BE2C (cell line): ENCODE data around the gene RAB11A.

Source experiments
- DNase-seq: peaks from one replicate; pipeline ENCODE4 v3.0.0-alpha.2; 2020
- H3K27me3 ChIP-seq: fragments of 250-450 bp; sonication (Bioruptor Pico); 2 replicates; pipeline ENCODE4 v1.5.1; 2020; ENCODE audit warnings: mild to moderate bottlenecking
- H3K36me3 ChIP-seq: fragments of 250-450 bp; sonication (Bioruptor Pico); 2 replicates; pipeline ENCODE4 v1.5.1; 2020; ENCODE audit warnings: mild to moderate bottlenecking
- H3K4me1 ChIP-seq: fragments of 250-450 bp; sonication (Bioruptor Pico); 2 replicates; pipeline ENCODE4 v1.5.1; 2020
- H3K4me3 ChIP-seq: 2 replicates; pipeline ENCODE4 v1.5.1; 2011; ENCODE audit warnings: low read depth, low read length
- H3K9me3 ChIP-seq: fragments of 250-450 bp; sonication (Bioruptor Pico); 2 replicates; pipeline ENCODE4 v1.5.1; 2020
- CTCF ChIP-seq: IDR thresholded peaks from 2 replicates; pipeline ENCODE4 v1.5.1; 2012; ENCODE audit warnings: mild to moderate bottlenecking, low read depth, low read length

RAB11A gene

GRCh38 chr15:65926899-65927298 lies 57.6 kb downstream of the RAB11A start:
- no peak for TF ChIP-seq CTCF
- DNase-seq, result no peak
- no peaks in the 10 kb centered on the region for H3K9me3 ChIP-seq
- H3K4me1 ChIP-seq, result no peaks in the 10 kb centered on the region
- H3K4me3 ChIP-seq, result no peak overlapping the region
- no peaks in the 10 kb centered on the region for H3K36me3 ChIP-seq
- H3K27me3 ChIP-seq, result no peaks in the 10 kb centered on the region

- H3K27me3 ChIP-seq, result no peaks in the 10 kb centered on the region
- DNase-seq, result no peak
- TF ChIP-seq CTCF, result peak; percentile 18; the same call in 1 of the 2 replicates
- no peaks in the 10 kb centered on the region for H3K4me1 ChIP-seq
- no peak overlapping the region for H3K4me3 ChIP-seq
- no peaks in the 10 kb centered on the region for H3K9me3 ChIP-seq
- no peaks in the 10 kb centered on the region for H3K36me3 ChIP-seq
Measured at GRCh38 chr15:65927545-65927944, 58.3 kb downstream of the RAB11A start.

- DNase-seq, result no peak
Measured at GRCh38 chr15:65929573-65929972, 60.3 kb downstream of the RAB11A start.

GRCh38 chr15:65930134-65930533 lies 60.8 kb downstream of the RAB11A start:
- no peak overlapping the region for H3K4me3 ChIP-seq
- H3K27me3 ChIP-seq, result no peaks in the 10 kb centered on the region
- no peaks in the 10 kb centered on the region for H3K36me3 ChIP-seq
- no peaks in the 10 kb centered on the region for H3K9me3 ChIP-seq
- DNase-seq, result no peak
- H3K4me1 ChIP-seq, result no peaks in the 10 kb centered on the region
- no peak for TF ChIP-seq CTCF

More at GRCh38 chr15:65929573-65929972, 60.3 kb downstream of the RAB11A start:
- Histone ChIP-seq H3K9me3 (no peaks in the 10 kb centered on the region), H3K27me3 (no peaks in the 10 kb centered on the region), H3K36me3 (no peaks in the 10 kb centered on the region), H3K4me1 (no peaks in the 10 kb centered on the region), H3K4me3 (no peak overlapping the region)
- TF ChIP-seq CTCF, result no peak

- H3K27me3 ChIP-seq, result no peaks in the 10 kb centered on the region
- no peaks in the 10 kb centered on the region for H3K36me3 ChIP-seq
- TF ChIP-seq CTCF, result no peak
- no peak for DNase-seq
- H3K9me3 ChIP-seq, result no peaks in the 10 kb centered on the region
- no peak overlapping the region for H3K4me3 ChIP-seq
- H3K4me1 ChIP-seq, result no peaks in the 10 kb centered on the region
Measured at GRCh38 chr15:65931221-65931620, 61.9 kb downstream of the RAB11A start.

GRCh38 chr15:65935391-65935790 lies 66.1 kb downstream of the RAB11A start:
- Histone ChIP-seq H3K4me3 (no peak overlapping the region), H3K4me1 (peaks cover 12% of the 10 kb centered on the region), H3K9me3 (no peaks in the 10 kb centered on the region), H3K36me3 (no peaks in the 10 kb centered on the region), H3K27me3 (no peaks in the 10 kb centered on the region)
- no peak for TF ChIP-seq CTCF
- DNase-seq, result no peak
